Lower leg skin (tissue), 3 donors: Measurements from ENCODE around the gene TTYH2.

Experiments used
- POLR2A ChIP-seq, 2 donors: fragments of 450-650 bp; IDR thresholded peaks; one replicate each; pipeline ENCODE4 v1.6.1; 2016 to 2017; ENCODE audit warnings: antibody characterized with exemption in 2 of 2, mild to moderate bottlenecking in 1 of 2, moderate library complexity in 1 of 2
- TF ChIP-seq, protein P1 (sequence below), 3 donors: fragments of 450-650 bp; IDR thresholded peaks; one replicate each; pipeline ENCODE4 v1.5.1; 2016; ENCODE audit warnings: antibody characterized with exemption in 3 of 3, mild to moderate bottlenecking in 3 of 3, moderate library complexity in 2 of 3

GRCh38 chr17:74251051-74251450 is 37.7 kb downstream of the TTYH2 start:
- TF ChIP-seq, protein P1, sequence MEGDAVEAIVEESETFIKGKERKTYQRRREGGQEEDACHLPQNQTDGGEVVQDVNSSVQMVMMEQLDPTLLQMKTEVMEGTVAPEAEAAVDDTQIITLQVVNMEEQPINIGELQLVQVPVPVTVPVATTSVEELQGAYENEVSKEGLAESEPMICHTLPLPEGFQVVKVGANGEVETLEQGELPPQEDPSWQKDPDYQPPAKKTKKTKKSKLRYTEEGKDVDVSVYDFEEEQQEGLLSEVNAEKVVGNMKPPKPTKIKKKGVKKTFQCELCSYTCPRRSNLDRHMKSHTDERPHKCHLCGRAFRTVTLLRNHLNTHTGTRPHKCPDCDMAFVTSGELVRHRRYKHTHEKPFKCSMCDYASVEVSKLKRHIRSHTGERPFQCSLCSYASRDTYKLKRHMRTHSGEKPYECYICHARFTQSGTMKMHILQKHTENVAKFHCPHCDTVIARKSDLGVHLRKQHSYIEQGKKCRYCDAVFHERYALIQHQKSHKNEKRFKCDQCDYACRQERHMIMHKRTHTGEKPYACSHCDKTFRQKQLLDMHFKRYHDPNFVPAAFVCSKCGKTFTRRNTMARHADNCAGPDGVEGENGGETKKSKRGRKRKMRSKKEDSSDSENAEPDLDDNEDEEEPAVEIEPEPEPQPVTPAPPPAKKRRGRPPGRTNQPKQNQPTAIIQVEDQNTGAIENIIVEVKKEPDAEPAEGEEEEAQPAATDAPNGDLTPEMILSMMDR (IDR thresholded peaks at IDR 0.05), result no peak
- TF ChIP-seq POLR2A (IDR thresholded peaks at IDR 0.05), result no peak
